ENCODE measurements around the gene EGFLAM. TPM values are rescaled to one million over a fixed set of nuclear protein-coding genes. Genes with fewer than 3 reads are reported as not detected.

EGFLAM gene
- total RNA-seq, 2 experiments from 2014 or later, result not detected

- intact Hi-C loops (cut with micrococcal nuclease), result no loop called here
- TF ChIP-seq CTCF (IDR thresholded peaks at IDR 0.05), result no peak
- POLR2A ChIA-PET, result no interaction called here
- CTCF ChIA-PET, result no interaction called here
- DNase-seq (no peak), ATAC-seq (no peak)
- Mint-ChIP-seq H3K4me3 (no peak overlapping the region), H3K27me3 (peaks cover 36% of the 10 kb centered on the region), H3K4me1 (ENCODE audit: low read depth) (no peaks in the 10 kb centered on the region), H3K27ac (no peak overlapping the region), H3K9me3 (no peaks in the 10 kb centered on the region), H3K36me3 (ENCODE audit: low read depth) (no peaks in the 10 kb centered on the region)
Measured at GRCh38 chr5:38465702-38466423, 207.5 kb downstream of the EGFLAM start.

GRCh38 chr5:38466424-38467189, 208.2 kb downstream of the EGFLAM start:
- no peaks in the 10 kb centered on the region for H3K36me3 Mint-ChIP-seq (ENCODE audit: low read depth)
- POLR2A ChIA-PET, result no interaction called here
- H3K27ac Mint-ChIP-seq, result no peak overlapping the region
- intact Hi-C loops (cut with micrococcal nuclease), result no loop called here
- no peak for TF ChIP-seq CTCF (IDR thresholded peaks at IDR 0.05)
- ATAC-seq (no peak), DNase-seq (no peak)
- no peak overlapping the region for H3K4me3 Mint-ChIP-seq
- no peaks in the 10 kb centered on the region for H3K4me1 Mint-ChIP-seq (ENCODE audit: low read depth)
- CTCF ChIA-PET, result interaction anchor here (1.4 kb wide), 1 partner anchor 25 kb away, joined by 3 read pairs; no protein-coding TSS in a partner anchor
- peaks cover 38% of the 10 kb centered on the region for H3K27me3 Mint-ChIP-seq
- no peaks in the 10 kb centered on the region for H3K9me3 Mint-ChIP-seq

DNA sequence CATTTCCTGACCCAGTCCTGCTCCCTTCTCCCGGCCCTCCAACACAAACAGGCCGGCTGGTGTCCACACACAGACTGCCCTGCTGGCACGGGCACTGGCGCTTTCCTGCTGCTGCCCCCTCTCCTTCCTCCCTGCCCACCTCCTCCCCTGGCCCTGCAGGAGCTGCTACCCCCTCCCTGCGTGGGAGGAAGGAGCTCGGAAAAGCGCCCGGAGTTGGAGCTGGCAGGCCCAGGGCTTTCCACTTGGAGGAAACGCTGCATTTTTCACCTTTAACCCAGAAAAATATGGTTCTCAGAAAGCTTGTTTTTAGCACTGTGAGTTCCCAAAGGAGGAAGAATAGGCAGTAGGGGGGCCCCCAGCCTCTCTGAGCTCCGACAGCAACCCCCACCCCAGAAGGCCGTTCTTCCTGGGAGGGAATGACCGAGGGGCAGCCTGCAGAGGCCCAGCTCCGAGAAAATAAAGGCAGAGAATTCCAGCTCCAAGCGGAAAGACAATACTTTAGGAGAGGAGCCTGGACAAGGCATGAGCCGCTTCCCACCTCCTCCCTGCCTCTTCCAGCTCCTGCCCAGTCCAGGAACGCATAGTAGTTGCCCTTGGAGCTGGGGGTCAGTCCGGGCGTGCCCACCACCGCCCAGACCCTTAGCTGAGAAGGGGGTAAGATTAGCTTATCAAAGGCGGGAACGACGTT, 209.1 kb downstream of the EGFLAM start:
- H3K27ac Mint-ChIP-seq, result no peak overlapping the region
- no peak for DNase-seq
- H3K4me3 Mint-ChIP-seq, result no peak overlapping the region
- no peaks in the 10 kb centered on the region for H3K4me1 Mint-ChIP-seq (ENCODE audit: low read depth)
- no peak for TF ChIP-seq CTCF (IDR thresholded peaks at IDR 0.05)
- peaks cover 37% of the 10 kb centered on the region for H3K27me3 Mint-ChIP-seq
- intact Hi-C loops (cut with micrococcal nuclease), result no loop called here
- ChIA-PET CTCF (interaction anchor here (1.4 kb wide), 1 partner anchor 26 kb away, joined by 3 read pairs; no protein-coding TSS in a partner anchor), POLR2A (no interaction called here)
- H3K36me3 Mint-ChIP-seq (ENCODE audit: low read depth), result no peaks in the 10 kb centered on the region
- no peak for ATAC-seq
- H3K9me3 Mint-ChIP-seq, result no peaks in the 10 kb centered on the region

DNA sequence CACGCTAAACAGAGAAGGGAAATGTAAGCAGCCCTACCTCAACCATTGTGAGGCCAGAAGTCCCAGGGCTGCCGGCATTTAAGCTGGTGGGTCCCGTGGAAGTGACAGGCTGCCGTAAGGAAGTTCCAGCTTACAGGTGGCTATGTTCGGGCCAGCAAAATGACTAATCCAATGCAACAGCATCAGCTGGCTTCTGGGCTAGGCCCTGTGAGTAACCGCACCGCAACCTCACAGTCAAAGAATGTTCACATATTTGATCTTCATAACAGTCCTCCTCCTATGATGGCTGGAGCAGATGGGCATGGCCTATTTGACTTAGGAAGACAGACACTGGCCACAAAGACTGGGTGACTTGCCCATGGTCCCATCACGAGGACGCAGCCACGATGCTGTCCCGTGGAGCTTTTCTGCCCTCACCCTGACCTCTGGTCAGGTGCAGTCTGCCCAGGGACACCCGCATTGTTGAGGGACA, 209.9 kb downstream of the EGFLAM start:
- Mint-ChIP-seq H3K4me3 (no peak overlapping the region), H3K27me3 (peaks cover 39% of the 10 kb centered on the region), H3K4me1 (ENCODE audit: low read depth) (no peaks in the 10 kb centered on the region), H3K9me3 (no peaks in the 10 kb centered on the region), H3K27ac (no peak overlapping the region), H3K36me3 (ENCODE audit: low read depth) (no peaks in the 10 kb centered on the region)
- DNase-seq, result no peak
- ATAC-seq, result no peak
- POLR2A ChIA-PET, result no interaction called here
- intact Hi-C loops (cut with micrococcal nuclease), result no loop called here
- TF ChIP-seq CTCF (IDR thresholded peaks at IDR 0.05), result no peak
- CTCF ChIA-PET, result interaction anchor here (1.8 kb wide), 1 partner anchor 27 kb away, joined by 8 read pairs; no protein-coding TSS in a partner anchor

All from activated CD8-positive, alpha-beta T cell treated with anti-CD3 and anti-CD28 coated beads for 36 hours (primary cell).